A673 (cell line): ENCODE data around the gene SERINC5. TPM values are rescaled to one million over a fixed set of nuclear protein-coding genes. Genes with fewer than 3 reads are reported as not detected.

Experiments used
- BruUV-seq: library from RNA; stranded (reverse); fragments of 400-500 nt; replicated peaks from 2 replicates; lab custom pipeline; 2021; lab: Mats Ljungman, UMichigan
- CTCF ChIA-PET: fragments of 300-600 bp; sonication (Branson Sonifier 250); formaldehyde crosslinking; loops from one replicate; lab custom pipeline; 2022; ENCODE audit warnings: antibody characterized with exemption; lab: Charles Lee
- POLR2A ChIA-PET: fragments of 300-600 bp; sonication (Branson Sonifier 250); formaldehyde crosslinking; loops from one replicate; lab custom pipeline; 2022; ENCODE audit warnings: antibody characterized with exemption; ENCODE audit not compliant: low non-redundant PET; lab: Charles Lee
- DNase-seq: peaks from one replicate; pipeline ENCODE4 v3.0.0-alpha.2; 2015; ENCODE audit warnings: low spot score
- H3K27ac ChIP-seq: fragments of 200-600 bp; sonication (generic); 2 replicates; pipeline ENCODE4 v1.5.1; 2016; ENCODE audit warnings: mixed run types, low read depth, mild to moderate bottlenecking, mixed read lengths, antibody characterized with exemption, low read length; ENCODE audit not compliant: poor library complexity, severe bottlenecking
- H3K27me3 ChIP-seq: fragments of 200-600 bp; sonication (generic); replicated peaks from 2 replicates; pipeline ENCODE4 v1.6.1; 2017; ENCODE audit warnings: mixed run types, low read depth, mild to moderate bottlenecking, mixed read lengths, antibody characterized with exemption, low read length; ENCODE audit not compliant: insufficient read depth, poor library complexity
- H3K36me3 ChIP-seq: fragments of 200-600 bp; sonication (generic); 2 replicates; pipeline ENCODE4 v1.6.1; 2016; ENCODE audit warnings: mixed run types, mild to moderate bottlenecking, mixed read lengths, antibody characterized with exemption, low read length; ENCODE audit not compliant: insufficient read depth, poor library complexity, severe bottlenecking
- H3K4me1 ChIP-seq: fragments of 200-600 bp; sonication (generic); 2 replicates; pipeline ENCODE4 v1.6.1; 2017; ENCODE audit warnings: mixed run types, mild to moderate bottlenecking, mixed read lengths, antibody characterized with exemption, low read length; ENCODE audit not compliant: insufficient read depth, poor library complexity, severe bottlenecking
- H3K4me3 ChIP-seq: fragments of 200-600 bp; sonication (generic); 2 replicates; pipeline ENCODE4 v1.5.1; 2016; ENCODE audit warnings: low read depth, mixed run types, mild to moderate bottlenecking, mixed read lengths, low read length; ENCODE audit not compliant: poor library complexity, severe bottlenecking
- H3K9me3 ChIP-seq: fragments of 200-600 bp; sonication (generic); 2 replicates; pipeline ENCODE4 v1.6.1; 2016; ENCODE audit warnings: mixed run types, low read depth, mild to moderate bottlenecking, mixed read lengths, antibody characterized with exemption, low read length; ENCODE audit not compliant: poor library complexity, severe bottlenecking
- CTCF ChIP-seq: fragments of 300-800, 200-600 bp; sonication (generic); conservative IDR thresholded peaks from 2 replicates; pipeline ENCODE4 v1.5.1; 2017; ENCODE audit warnings: low read depth, mild to moderate bottlenecking, antibody characterized with exemption, low read length, moderate library complexity, mixed read lengths
- EZH2 ChIP-seq: fragments of 200-600 bp; sonication (generic); IDR thresholded peaks from 2 replicates; pipeline ENCODE4 v1.6.1; 2017; ENCODE audit warnings: borderline replicate concordance, low read depth, mild to moderate bottlenecking, mixed read lengths, antibody characterized with exemption, low read length; ENCODE audit not compliant: poor library complexity, severe bottlenecking
- intact Hi-C: fragments of 100-400 bp; cut with micrococcal nuclease; formaldehyde crosslinking; loops from one replicate; pipeline ENCODE4 v1.10.0; 2022; ENCODE audit not compliant: unreplicated experiment
- total RNA-seq: library from RNA; stranded (reverse); gene quantifications from 2 replicates; pipeline ENCODE4 v1.2.3, GENCODE V29; 2021

Gene SERINC5
- total RNA-seq, 1 experiment from 2014 or later, result 20.6 TPM

GRCh38 chr5:80125022-80125961 is 130.6 kb downstream of the SERINC5 start:
- no peaks in the 10 kb centered on the region for H3K27me3 ChIP-seq
- peaks cover 5% of the 10 kb centered on the region for H3K4me1 ChIP-seq
- no peaks in the 10 kb centered on the region for H3K36me3 ChIP-seq
- BruUV-seq, result no TSS peak
- no peak for TF ChIP-seq CTCF
- TF ChIP-seq EZH2, result no peak
- DNase-seq, result no peak
- no peaks in the 10 kb centered on the region for H3K9me3 ChIP-seq
- intact Hi-C loops, result no loop called here
- ChIA-PET POLR2A (no interaction called here), CTCF (interaction anchor here (0.6 kb wide), 1 partner anchor 12 kb away, joined by 4 read pairs; no protein-coding TSS in a partner anchor)
- H3K27ac ChIP-seq, result no peak overlapping the region
- H3K4me3 ChIP-seq, result no peak overlapping the region

- Histone ChIP-seq H3K4me3 (no peak overlapping the region), H3K9me3 (no peaks in the 10 kb centered on the region), H3K4me1 (peaks cover 5% of the 10 kb centered on the region), H3K27ac (no peak overlapping the region), H3K27me3 (no peaks in the 10 kb centered on the region), H3K36me3 (no peaks in the 10 kb centered on the region)
- intact Hi-C loops, result no loop called here
- POLR2A ChIA-PET, result no interaction called here
- BruUV-seq, result no TSS peak
- no peak for DNase-seq
- CTCF ChIA-PET, result no interaction called here
- TF ChIP-seq CTCF, result no peak
- no peak for TF ChIP-seq EZH2
These were observed 131.5 kb downstream of the SERINC5 start for GRCh38 chr5:80124121-80124918.

- POLR2A ChIA-PET, result no interaction called here
- BruUV-seq, result no TSS peak
- intact Hi-C loops, result no loop called here
- no peak for DNase-seq
- H3K27me3 ChIP-seq, result no peaks in the 10 kb centered on the region
- no peak overlapping the region for H3K4me3 ChIP-seq
- H3K9me3 ChIP-seq, result no peaks in the 10 kb centered on the region
- no peak overlapping the region for H3K27ac ChIP-seq
- no peaks in the 10 kb centered on the region for H3K4me1 ChIP-seq
- TF ChIP-seq CTCF (no peak), EZH2 (no peak)
- no peaks in the 10 kb centered on the region for H3K36me3 ChIP-seq
- CTCF ChIA-PET, result no interaction called here
These were observed 133.3 kb downstream of the SERINC5 start for GRCh38 chr5:80122579-80122978.
